ENCODE results near the gene PDS5B. TPM values are rescaled to one million over a fixed set of nuclear protein-coding genes. Genes with fewer than 3 reads are reported as not detected.
"Not testable (repeated sequence)": the region's sequence is repeated elsewhere in the genome, so short reads cannot be mapped to it uniquely, and the experiment has no call there.

Gene PDS5B
- total RNA-seq, 1 donor from 2014 or later, result 96.5 TPM

- DNase-seq (ENCODE audit: low spot score), result not testable (repeated sequence)
Measured at GRCh38 chr13:32729097-32729496, 142.8 kb downstream of the PDS5B start.

- no peak for DNase-seq (ENCODE audit: low spot score)
Measured at GRCh38 chr13:32731074-32731473, 144.8 kb downstream of the PDS5B start.

GRCh38 chr13:32731576-32731975, 145.3 kb downstream of the PDS5B start:
- no peak for DNase-seq (ENCODE audit: low spot score)

GRCh38 chr13:32733690-32734089, 147.4 kb downstream of the PDS5B start:
- DNase-seq (ENCODE audit: low spot score), result no peak

- no peak for DNase-seq (ENCODE audit: low spot score)
Measured at GRCh38 chr13:32734511-32734910, 148.3 kb downstream of the PDS5B start.

- no peak for DNase-seq (ENCODE audit: low spot score)
Measured at GRCh38 chr13:32735859-32736258, 149.6 kb downstream of the PDS5B start.

- DNase-seq (ENCODE audit: low spot score), result no peak
Measured at GRCh38 chr13:32736648-32737047, 150.4 kb downstream of the PDS5B start.

- DNase-seq (ENCODE audit: low spot score), result no peak
Measured at GRCh38 chr13:32737111-32737571, 150.9 kb downstream of the PDS5B start.

GRCh38 chr13:32737679-32738078, 151.4 kb downstream of the PDS5B start:
- no peak for DNase-seq (ENCODE audit: low spot score)

GRCh38 chr13:32745509-32745908, 159.3 kb downstream of the PDS5B start:
- DNase-seq (ENCODE audit: low spot score), result no peak

- DNase-seq (ENCODE audit: low spot score), result no peak
Measured at GRCh38 chr13:32746474-32746873, 160.2 kb downstream of the PDS5B start.

GRCh38 chr13:32748305-32748704, 162.1 kb downstream of the PDS5B start:
- DNase-seq (ENCODE audit: low spot score), result no peak

- DNase-seq (ENCODE audit: low spot score), result no peak
Measured at GRCh38 chr13:32751340-32751739, 165.1 kb downstream of the PDS5B start.

GRCh38 chr13:32752311-32752710, 166.1 kb downstream of the PDS5B start:
- DNase-seq (ENCODE audit: low spot score), result no peak

- DNase-seq (ENCODE audit: low spot score), result no peak
Measured at GRCh38 chr13:32752997-32753606, 166.8 kb downstream of the PDS5B start.

- no peak for DNase-seq (ENCODE audit: low spot score)
Measured at GRCh38 chr13:32754179-32754578, 167.9 kb downstream of the PDS5B start.

- peak; percentile 4 for DNase-seq (ENCODE audit: low spot score)
Measured at GRCh38 chr13:32759152-32759551, 172.9 kb downstream of the PDS5B start.

GRCh38 chr13:32761472-32761871, 175.2 kb downstream of the PDS5B start:
- DNase-seq (ENCODE audit: low spot score), result no peak

- no peak for DNase-seq (ENCODE audit: low spot score)
Measured at GRCh38 chr13:32779119-32779518, 192.9 kb downstream of the PDS5B start.

GRCh38 chr13:32781906-32782305, 195.7 kb downstream of the PDS5B start:
- no peak for DNase-seq (ENCODE audit: low spot score)

- no peak for DNase-seq (ENCODE audit: low spot score)
Measured at GRCh38 chr13:32783067-32783466, 196.8 kb downstream of the PDS5B start.

- DNase-seq (ENCODE audit: low spot score), result no peak
Measured at GRCh38 chr13:32790731-32791130, 204.5 kb downstream of the PDS5B start.

- DNase-seq (ENCODE audit: low spot score), result no peak
Measured at GRCh38 chr13:32791545-32792172, 205.4 kb downstream of the PDS5B start.

GRCh38 chr13:32796754-32797153, 210.5 kb downstream of the PDS5B start:
- DNase-seq (ENCODE audit: low spot score), result no peak

Measured in umbilical cord (tissue), 2 donors.